Endothelial cell of umbilical vein (primary cell): ENCODE data around the gene SIAH2. TPM values are rescaled to one million over a fixed set of nuclear protein-coding genes. Genes with fewer than 3 reads are reported as not detected.

ENCODE experiments used
- BruUV-seq: library from RNA; stranded (reverse); fragments of 400-500 nt; replicated peaks from 2 replicates; lab custom pipeline; 2021; lab: Mats Ljungman, UMichigan
- CTCF ChIA-PET: fragments of 300-600, 350-600 bp; sonication (Branson Sonifier 250); formaldehyde crosslinking; loops from one replicate; lab custom pipeline; 2021; ENCODE audit warnings: antibody characterized with exemption, inconsistent platforms; lab: Charles Lee
- POLR2A ChIA-PET: fragments of 300-600, 350-600 bp; sonication (Branson Sonifier 250); formaldehyde crosslinking; loops from one replicate; lab custom pipeline; 2021; ENCODE audit warnings: antibody characterized with exemption, inconsistent platforms; lab: Charles Lee
- DNase-seq: peaks from one replicate; pipeline ENCODE4 v3.0.0-alpha.2; 2011; ENCODE audit warnings: low read depth, low spot score
- FAIRE-seq: peaks from 2 replicates; lab custom pipeline; 2011; peaks lifted over from hg19 to GRCh38; lab: Jason Lieb, UNC
- H2AFZ ChIP-seq: 2 replicates; pipeline ENCODE4 v1.6.0; 2012; ENCODE audit warnings: low read depth, low read length, control low read depth, inconsistent platforms
- H3K27ac ChIP-seq: 2 replicates; pipeline ENCODE4 v1.5.1; 2011; ENCODE audit warnings: low read depth, mild to moderate bottlenecking, control low read depth, low read length, moderate library complexity; ENCODE audit not compliant: insufficient read depth
- H3K27me3 ChIP-seq, 2 experiments: 2 replicates each; pipeline versions ENCODE4 v1.6.0 to v1.6.1; 2011; ENCODE audit warnings: low read length in 2 of 2, mixed read lengths in 1 of 2; ENCODE audit not compliant: control insufficient read depth in 2 of 2, insufficient read depth in 2 of 2
- H3K36me3 ChIP-seq, 2 experiments: 2 replicates in 1 of 2; 3 replicates in 1 of 2; pipeline ENCODE4 v1.5.1; 2011; ENCODE audit warnings: low read length in 2 of 2, mild to moderate bottlenecking in 1 of 2, moderate library complexity in 1 of 2; ENCODE audit not compliant: control insufficient read depth in 2 of 2, insufficient read depth in 2 of 2; ENCODE audit errors: extremely low read depth in 1 of 2
- H3K4me1 ChIP-seq: 3 replicates; pipeline ENCODE4 v1.5.1; 2011; ENCODE audit warnings: mild to moderate bottlenecking, low read length; ENCODE audit not compliant: control insufficient read depth, insufficient read depth; ENCODE audit errors: extremely low read depth
- H3K4me2 ChIP-seq: 2 replicates; pipeline ENCODE4 v1.6.1; 2011; ENCODE audit warnings: low read length, control low read depth, mixed read lengths; ENCODE audit not compliant: insufficient read depth
- H3K4me3 ChIP-seq, 3 experiments: fragments of 200-600 bp in 1 of 3; sonication (generic), shearing (Covaris generic) in 1 of 3; replicated peaks in 1 of 3; 2 replicates each; pipeline ENCODE4 v1.5.1; 2011 to 2016; ENCODE audit warnings: control low read depth in 3 of 3, low read length in 3 of 3, mild to moderate bottlenecking in 2 of 3, inconsistent platforms in 1 of 3, low read depth in 1 of 3, moderate library complexity in 1 of 3; ENCODE audit not compliant: insufficient read depth in 1 of 3
- H3K79me2 ChIP-seq: 2 replicates; pipeline ENCODE4 v1.6.0; 2012; ENCODE audit warnings: low read length, inconsistent platforms; ENCODE audit not compliant: control insufficient read depth, insufficient read depth
- H3K9ac ChIP-seq: replicated peaks from 2 replicates; pipeline ENCODE3; 2011; ENCODE audit warnings: low read length, control low read depth; ENCODE audit not compliant: insufficient read depth; ENCODE audit errors: extremely low read depth
- H3K9me1 ChIP-seq: replicated peaks from 3 replicates; pipeline ENCODE4 v1.6.0; 2011; ENCODE audit warnings: mild to moderate bottlenecking, low read length; ENCODE audit not compliant: control insufficient read depth, insufficient read depth; ENCODE audit errors: extremely low read depth
- H3K9me3 ChIP-seq: replicated peaks from 2 replicates; pipeline ENCODE4 v1.5.1; 2012; ENCODE audit warnings: low read length, inconsistent platforms; ENCODE audit not compliant: control insufficient read depth, insufficient read depth
- H4K20me1 ChIP-seq: replicated peaks from 2 replicates; pipeline ENCODE3; 2011; ENCODE audit warnings: mild to moderate bottlenecking, low read length; ENCODE audit not compliant: control insufficient read depth, insufficient read depth; ENCODE audit errors: extremely low read depth
- CTCF ChIP-seq, 2 donors: IDR thresholded peaks; 1 replicate in 1 of 2; 2 replicates in 1 of 2; pipeline ENCODE4 v1.5.1; 2011; ENCODE audit warnings: low read length in 2 of 2, mild to moderate bottlenecking in 2 of 2, moderate library complexity in 2 of 2, control low read depth in 1 of 2, inconsistent platforms in 1 of 2, low read depth in 1 of 2; ENCODE audit not compliant: insufficient read depth in 1 of 2; ENCODE audit errors: extremely low read depth in 1 of 2
- EZH2 ChIP-seq: IDR thresholded peaks from 2 replicates; pipeline ENCODE4 v1.6.1; 2012; ENCODE audit warnings: borderline replicate concordance, low read depth, mild to moderate bottlenecking, moderate library complexity, low read length, inconsistent platforms; ENCODE audit not compliant: severe bottlenecking
- FOS ChIP-seq: IDR thresholded peaks from 2 replicates; pipeline ENCODE4 v1.6.1; 2011; ENCODE audit warnings: mild to moderate bottlenecking, low read length, moderate library complexity, borderline replicate concordance; ENCODE audit not compliant: insufficient read depth
- GATA2 ChIP-seq: IDR thresholded peaks from 2 replicates; pipeline ENCODE4 v1.7.0; 2011; ENCODE audit warnings: low read depth, mild to moderate bottlenecking, moderate library complexity, mixed read lengths, low read length; ENCODE audit not compliant: insufficient read length, insufficient read depth
- JUN ChIP-seq: IDR thresholded peaks from 2 replicates; pipeline ENCODE4 v1.6.1; 2011; ENCODE audit warnings: borderline replicate concordance, low read depth; ENCODE audit not compliant: insufficient read length, insufficient read depth
- MAX ChIP-seq: IDR thresholded peaks from 2 replicates; pipeline ENCODE4 v1.6.1; 2011; ENCODE audit not compliant: insufficient read depth, insufficient read length
- MYC ChIP-seq: IDR thresholded peaks from one replicate; pipeline ENCODE4 v1.6.1; 2011; ENCODE audit warnings: mild to moderate bottlenecking, low read depth, low read length
- POLR2A ChIP-seq: IDR thresholded peaks from 2 replicates; pipeline ENCODE4 v1.6.1; 2012; ENCODE audit warnings: low read depth, mild to moderate bottlenecking, control low read depth, low read length
- POLR2AphosphoS5 ChIP-seq: IDR thresholded peaks from 2 replicates; pipeline ENCODE4 v1.6.1; 2012; ENCODE audit warnings: low read depth, mild to moderate bottlenecking, control low read depth, low read length, moderate library complexity; ENCODE audit not compliant: insufficient read depth
- dilution Hi-C: fragments of 300-500 bp; cut with MboI; formaldehyde crosslinking; loops from one replicate; pipeline ENCODE4 v1.15.0; 2019; ENCODE audit warnings: low sequenced_read_pairs; ENCODE audit not compliant: extremely low pct_ligation_motif_present
- intact Hi-C: fragments of 100-400 bp; cut with micrococcal nuclease; formaldehyde crosslinking; loops from one replicate; pipeline ENCODE4 v1.10.0; 2022
- polyA plus RNA-seq, 4 experiments: library from polyadenylated mRNA; depleted of rRNA in 3 of 4; stranded (reverse) in 3 of 4; unstranded in 1 of 4; fragments of >200 nt; gene quantifications; 2 replicates each; pipeline versions ENCODE4 v1.2.1 to v1.2.3, GENCODE V29; 2011 to 2012; ENCODE audit warnings: missing spikeins in 1 of 4
- total RNA-seq: library from RNA; stranded (reverse); gene quantifications from 2 replicates; pipeline ENCODE4 v1.2.3, GENCODE V29; 2021

The SIAH2 gene
- total and polyA plus RNA-seq, 2 donors (not counting 3 experiments of a cell fraction or from before 2014, with no cell fraction given): 16.7 to 25.1 TPM

GRCh38 chr3:150722267-150722666, 40.7 kb downstream of the SIAH2 start:
- dilution Hi-C loops: no loop called here
- H3K4me3 ChIP-seq: no peak overlapping the region
- intact Hi-C loops: loop anchor here (5.0 kb wide), 1 partner anchor 195 kb away; no protein-coding TSS in a partner anchor

More at GRCh38 chr3:150722267-150722666, 40.7 kb downstream of the SIAH2 start:
- Histone ChIP-seq H3K9me1 (no peaks in the 10 kb centered on the region), H3K27me3 (peaks cover 0 to 2% of the 10 kb centered on the region in 2 experiments), H3K9ac (no peak overlapping the region), H2AFZ (no peak overlapping the region), H4K20me1 (no peaks in the 10 kb centered on the region), H3K9me3 (no peaks in the 10 kb centered on the region), H3K27ac (no peak overlapping the region), H3K79me2 (no peaks in the 10 kb centered on the region), H3K4me2 (no peak overlapping the region), H3K36me3 (no peaks in the 10 kb centered on the region), H3K4me1 (no peaks in the 10 kb centered on the region)
- DNase-seq (no peak), FAIRE-seq (no peak)
- CTCF ChIA-PET: interaction anchor here (0.6 to 4.6 kb wide), 18 partner anchors 7 to 423 kb away, joined by 3 to 39 read pairs (median 4); partner anchors contain the start of genes ERICH6, MED12L and SIAH2
- TF ChIP-seq MAX (no peak), POLR2A (no peak), FOS (no peak), EZH2 (no peak), CTCF (IDR thresholded peaks at IDR 0.05; ENCODE audit: extremely low read depth in 1 of 2, insufficient read depth in 1 of 2, low read depth in 1 of 2, low read length in 2 of 2) (no peak), POLR2AphosphoS5 (no peak), JUN (no peak), GATA2 (no peak), MYC (no peak)
- no TSS peak for BruUV-seq
- POLR2A ChIA-PET: no interaction called here
